Endothelial cell of umbilical vein (primary cell): ENCODE results near the gene TRRAP. TPM values are rescaled to one million over a fixed set of nuclear protein-coding genes. Genes with fewer than 3 reads are reported as not detected.

Experiments used
- BruUV-seq: library from RNA; stranded (reverse); fragments of 400-500 nt; replicated peaks from 2 replicates; lab custom pipeline; 2021; lab: Mats Ljungman, UMichigan
- CTCF ChIA-PET: fragments of 300-600, 350-600 bp; sonication (Branson Sonifier 250); formaldehyde crosslinking; loops from one replicate; lab custom pipeline; 2021; ENCODE audit warnings: antibody characterized with exemption, inconsistent platforms; lab: Charles Lee
- POLR2A ChIA-PET: fragments of 300-600, 350-600 bp; sonication (Branson Sonifier 250); formaldehyde crosslinking; loops from one replicate; lab custom pipeline; 2021; ENCODE audit warnings: antibody characterized with exemption, inconsistent platforms; lab: Charles Lee
- DNase-seq: peaks from one replicate; pipeline ENCODE4 v3.0.0-alpha.2; 2011; ENCODE audit warnings: low read depth, low spot score
- FAIRE-seq: peaks from 2 replicates; lab custom pipeline; 2011; peaks lifted over from hg19 to GRCh38; lab: Jason Lieb, UNC
- H2AFZ ChIP-seq: 2 replicates; pipeline ENCODE4 v1.6.0; 2012; ENCODE audit warnings: low read depth, low read length, control low read depth, inconsistent platforms
- H3K27ac ChIP-seq: 2 replicates; pipeline ENCODE4 v1.5.1; 2011; ENCODE audit warnings: low read depth, mild to moderate bottlenecking, control low read depth, low read length, moderate library complexity; ENCODE audit not compliant: insufficient read depth
- H3K27me3 ChIP-seq, 2 experiments: 2 replicates each; pipeline versions ENCODE4 v1.6.0 to v1.6.1; 2011; ENCODE audit warnings: low read length in 2 of 2, mixed read lengths in 1 of 2; ENCODE audit not compliant: control insufficient read depth in 2 of 2, insufficient read depth in 2 of 2
- H3K36me3 ChIP-seq, 2 experiments: 2 replicates in 1 of 2; 3 replicates in 1 of 2; pipeline ENCODE4 v1.5.1; 2011; ENCODE audit warnings: low read length in 2 of 2, mild to moderate bottlenecking in 1 of 2, moderate library complexity in 1 of 2; ENCODE audit not compliant: control insufficient read depth in 2 of 2, insufficient read depth in 2 of 2; ENCODE audit errors: extremely low read depth in 1 of 2
- H3K4me1 ChIP-seq: 3 replicates; pipeline ENCODE4 v1.5.1; 2011; ENCODE audit warnings: mild to moderate bottlenecking, low read length; ENCODE audit not compliant: control insufficient read depth, insufficient read depth; ENCODE audit errors: extremely low read depth
- H3K4me2 ChIP-seq: 2 replicates; pipeline ENCODE4 v1.6.1; 2011; ENCODE audit warnings: low read length, control low read depth, mixed read lengths; ENCODE audit not compliant: insufficient read depth
- H3K4me3 ChIP-seq, 3 experiments: fragments of 200-600 bp in 1 of 3; sonication (generic), shearing (Covaris generic) in 1 of 3; replicated peaks in 1 of 3; 2 replicates each; pipeline ENCODE4 v1.5.1; 2011 to 2016; ENCODE audit warnings: control low read depth in 3 of 3, low read length in 3 of 3, mild to moderate bottlenecking in 2 of 3, inconsistent platforms in 1 of 3, low read depth in 1 of 3, moderate library complexity in 1 of 3; ENCODE audit not compliant: insufficient read depth in 1 of 3
- H3K79me2 ChIP-seq: 2 replicates; pipeline ENCODE4 v1.6.0; 2012; ENCODE audit warnings: low read length, inconsistent platforms; ENCODE audit not compliant: control insufficient read depth, insufficient read depth
- H3K9ac ChIP-seq: replicated peaks from 2 replicates; pipeline ENCODE3; 2011; ENCODE audit warnings: low read length, control low read depth; ENCODE audit not compliant: insufficient read depth; ENCODE audit errors: extremely low read depth
- H3K9me1 ChIP-seq: replicated peaks from 3 replicates; pipeline ENCODE4 v1.6.0; 2011; ENCODE audit warnings: mild to moderate bottlenecking, low read length; ENCODE audit not compliant: control insufficient read depth, insufficient read depth; ENCODE audit errors: extremely low read depth
- H3K9me3 ChIP-seq: replicated peaks from 2 replicates; pipeline ENCODE4 v1.5.1; 2012; ENCODE audit warnings: low read length, inconsistent platforms; ENCODE audit not compliant: control insufficient read depth, insufficient read depth
- H4K20me1 ChIP-seq: replicated peaks from 2 replicates; pipeline ENCODE3; 2011; ENCODE audit warnings: mild to moderate bottlenecking, low read length; ENCODE audit not compliant: control insufficient read depth, insufficient read depth; ENCODE audit errors: extremely low read depth
- CTCF ChIP-seq, 2 donors: IDR thresholded peaks; 1 replicate in 1 of 2; 2 replicates in 1 of 2; pipeline ENCODE4 v1.5.1; 2011; ENCODE audit warnings: low read length in 2 of 2, mild to moderate bottlenecking in 2 of 2, moderate library complexity in 2 of 2, control low read depth in 1 of 2, inconsistent platforms in 1 of 2, low read depth in 1 of 2; ENCODE audit not compliant: insufficient read depth in 1 of 2; ENCODE audit errors: extremely low read depth in 1 of 2
- EZH2 ChIP-seq: IDR thresholded peaks from 2 replicates; pipeline ENCODE4 v1.6.1; 2012; ENCODE audit warnings: borderline replicate concordance, low read depth, mild to moderate bottlenecking, moderate library complexity, low read length, inconsistent platforms; ENCODE audit not compliant: severe bottlenecking
- FOS ChIP-seq: IDR thresholded peaks from 2 replicates; pipeline ENCODE4 v1.6.1; 2011; ENCODE audit warnings: mild to moderate bottlenecking, low read length, moderate library complexity, borderline replicate concordance; ENCODE audit not compliant: insufficient read depth
- GATA2 ChIP-seq: IDR thresholded peaks from 2 replicates; pipeline ENCODE4 v1.7.0; 2011; ENCODE audit warnings: low read depth, mild to moderate bottlenecking, moderate library complexity, mixed read lengths, low read length; ENCODE audit not compliant: insufficient read length, insufficient read depth
- JUN ChIP-seq: IDR thresholded peaks from 2 replicates; pipeline ENCODE4 v1.6.1; 2011; ENCODE audit warnings: borderline replicate concordance, low read depth; ENCODE audit not compliant: insufficient read length, insufficient read depth
- MAX ChIP-seq: IDR thresholded peaks from 2 replicates; pipeline ENCODE4 v1.6.1; 2011; ENCODE audit not compliant: insufficient read depth, insufficient read length
- MYC ChIP-seq: IDR thresholded peaks from one replicate; pipeline ENCODE4 v1.6.1; 2011; ENCODE audit warnings: mild to moderate bottlenecking, low read depth, low read length
- POLR2A ChIP-seq: IDR thresholded peaks from 2 replicates; pipeline ENCODE4 v1.6.1; 2012; ENCODE audit warnings: low read depth, mild to moderate bottlenecking, control low read depth, low read length
- POLR2AphosphoS5 ChIP-seq: IDR thresholded peaks from 2 replicates; pipeline ENCODE4 v1.6.1; 2012; ENCODE audit warnings: low read depth, mild to moderate bottlenecking, control low read depth, low read length, moderate library complexity; ENCODE audit not compliant: insufficient read depth
- dilution Hi-C: fragments of 300-500 bp; cut with MboI; formaldehyde crosslinking; loops from one replicate; pipeline ENCODE4 v1.15.0; 2019; ENCODE audit warnings: low sequenced_read_pairs; ENCODE audit not compliant: extremely low pct_ligation_motif_present
- intact Hi-C: fragments of 100-400 bp; cut with micrococcal nuclease; formaldehyde crosslinking; loops from one replicate; pipeline ENCODE4 v1.10.0; 2022
- polyA plus RNA-seq, 4 experiments: library from polyadenylated mRNA; depleted of rRNA in 3 of 4; stranded (reverse) in 3 of 4; unstranded in 1 of 4; fragments of >200 nt; gene quantifications; 2 replicates each; pipeline versions ENCODE4 v1.2.1 to v1.2.3, GENCODE V29; 2011 to 2012; ENCODE audit warnings: missing spikeins in 1 of 4
- total RNA-seq: library from RNA; stranded (reverse); gene quantifications from 2 replicates; pipeline ENCODE4 v1.2.3, GENCODE V29; 2021

Gene TRRAP
- total and polyA plus RNA-seq, 2 donors (not counting 3 experiments of a cell fraction or from before 2014, with no cell fraction given) = 21.8 to 45.8 TPM

GRCh38 chr7:98970805-98971204 is 92.5 kb downstream of the TRRAP start:
- Histone ChIP-seq H2AFZ (no peak overlapping the region), H3K4me3 (no peak overlapping the region), H3K4me1 (no peaks in the 10 kb centered on the region), H3K9ac (no peak overlapping the region), H3K4me2 (no peak overlapping the region), H3K79me2 (no peaks in the 10 kb centered on the region), H3K27ac (no peak overlapping the region), H3K27me3 (no peaks in the 10 kb centered on the region), H3K9me3 (no peaks in the 10 kb centered on the region), H3K9me1 (no peaks in the 10 kb centered on the region), H4K20me1 (no peaks in the 10 kb centered on the region), H3K36me3 (peaks cover 41 to 61% of the 10 kb centered on the region in 2 experiments)
- FAIRE-seq = no peak
- BruUV-seq = no TSS peak
- ChIA-PET POLR2A (no interaction called here), CTCF (no interaction called here)
- TF ChIP-seq FOS (no peak), GATA2 (no peak), MAX (no peak), EZH2 (no peak), POLR2A (no peak), POLR2AphosphoS5 (no peak), CTCF (IDR thresholded peaks at IDR 0.05; ENCODE audit: extremely low read depth in 1 of 2, insufficient read depth in 1 of 2, low read depth in 1 of 2, low read length in 2 of 2) (no peak), JUN (no peak), MYC (no peak)
- no peak for DNase-seq
- intact Hi-C loops = no loop called here
- dilution Hi-C loops = no loop called here
